ENCODE results near the gene GLA. TPM values are rescaled to one million over a fixed set of nuclear protein-coding genes. Genes with fewer than 3 reads are reported as not detected.

The GLA gene
- total RNA-seq, 1 donor from 2014 or later, result 48.3 TPM

GRCh38 chrX:101386542-101386885 lies 21.2 kb downstream of the GLA start:
- Mint-ChIP-seq H3K27ac (no peak overlapping the region), H3K27me3 (ENCODE audit: insufficient read depth, low read depth) (no peaks in the 10 kb centered on the region), H3K9me3 (no peaks in the 10 kb centered on the region), H3K4me1 (peaks cover 12% of the 10 kb centered on the region), H3K36me3 (no peaks in the 10 kb centered on the region), H3K4me3 (no peak overlapping the region)
- no peak overlapping the region for H3K4me2 ChIP-seq
- no peak overlapping the region for H3K9ac ChIP-seq
- H3F3A ChIP-seq (ENCODE audit: low read depth), result peaks cover 7% of the 10 kb centered on the region
- TF ChIP-seq EZH2phosphoT487 (IDR thresholded peaks at IDR 0.05) (no peak), EZH2 (IDR thresholded peaks at IDR 0.05) (no peak)
- TF ChIP-seq, protein P1, sequence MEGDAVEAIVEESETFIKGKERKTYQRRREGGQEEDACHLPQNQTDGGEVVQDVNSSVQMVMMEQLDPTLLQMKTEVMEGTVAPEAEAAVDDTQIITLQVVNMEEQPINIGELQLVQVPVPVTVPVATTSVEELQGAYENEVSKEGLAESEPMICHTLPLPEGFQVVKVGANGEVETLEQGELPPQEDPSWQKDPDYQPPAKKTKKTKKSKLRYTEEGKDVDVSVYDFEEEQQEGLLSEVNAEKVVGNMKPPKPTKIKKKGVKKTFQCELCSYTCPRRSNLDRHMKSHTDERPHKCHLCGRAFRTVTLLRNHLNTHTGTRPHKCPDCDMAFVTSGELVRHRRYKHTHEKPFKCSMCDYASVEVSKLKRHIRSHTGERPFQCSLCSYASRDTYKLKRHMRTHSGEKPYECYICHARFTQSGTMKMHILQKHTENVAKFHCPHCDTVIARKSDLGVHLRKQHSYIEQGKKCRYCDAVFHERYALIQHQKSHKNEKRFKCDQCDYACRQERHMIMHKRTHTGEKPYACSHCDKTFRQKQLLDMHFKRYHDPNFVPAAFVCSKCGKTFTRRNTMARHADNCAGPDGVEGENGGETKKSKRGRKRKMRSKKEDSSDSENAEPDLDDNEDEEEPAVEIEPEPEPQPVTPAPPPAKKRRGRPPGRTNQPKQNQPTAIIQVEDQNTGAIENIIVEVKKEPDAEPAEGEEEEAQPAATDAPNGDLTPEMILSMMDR (IDR thresholded peaks at IDR 0.05), result no peak
- DNase-seq (ENCODE audit: low spot score), result no peak
- H4K20me1 ChIP-seq (ENCODE audit: low read depth), result no peaks in the 10 kb centered on the region
- no peak overlapping the region for H3K27ac ChIP-seq
- H3K4me1 ChIP-seq, result no peaks in the 10 kb centered on the region
- peaks cover 7% of the 10 kb centered on the region for H3K79me2 ChIP-seq (ENCODE audit: low read depth)
- no peak overlapping the region for H3K4me3 ChIP-seq
- no peaks in the 10 kb centered on the region for H3K27me3 ChIP-seq
- H2AFZ ChIP-seq (replicated peaks), result no peak overlapping the region
- no peaks in the 10 kb centered on the region for H3K36me3 ChIP-seq
- H3K9me3 ChIP-seq (ENCODE audit: low read depth), result no peaks in the 10 kb centered on the region

GRCh38 chrX:101385795-101386541 lies 21.8 kb downstream of the GLA start, which contains the start of gene BTK:
BTK (minus strand) TSS chrX:101386191; CDS start chrX:101375284, 10,907 bp downstream.
- Histone ChIP-seq H2AFZ (replicated peaks) (no peak within 1 kb of the TSS), H3F3A (ENCODE audit: low read depth) (peaks cover 1% of the 10 kb centered on the region), H3K4me3 (no peak within 1 kb of the TSS), H4K20me1 (ENCODE audit: low read depth) (no peaks in the 10 kb centered on the region), H3K4me2 (no peak within 1 kb of the TSS), H3K27ac (no peak within 1 kb of the TSS), H3K36me3 (no peaks in the 10 kb centered on the region), H3K79me2 (ENCODE audit: low read depth) (peaks cover 2% of the 10 kb centered on the region), H3K27me3 (no peaks in the 10 kb centered on the region), H3K4me1 (no peaks in the 10 kb centered on the region), H3K9ac (no peak within 1 kb of the TSS), H3K9me3 (ENCODE audit: low read depth) (no peaks in the 10 kb centered on the region)
- H3K27ac Mint-ChIP-seq, result no peak within 1 kb of the TSS
- DNase-seq (ENCODE audit: low spot score), result no peak
- no peaks in the 10 kb centered on the region for H3K36me3 Mint-ChIP-seq
- no peaks in the 10 kb centered on the region for H3K9me3 Mint-ChIP-seq
- TF ChIP-seq EZH2phosphoT487 (IDR thresholded peaks at IDR 0.05) (no peak), EZH2 (IDR thresholded peaks at IDR 0.05) (no peak)
- TF ChIP-seq, protein P1 (IDR thresholded peaks at IDR 0.05), result no peak
- peaks cover 12% of the 10 kb centered on the region for H3K4me1 Mint-ChIP-seq
- no peak within 1 kb of the TSS for H3K4me3 Mint-ChIP-seq
- H3K27me3 Mint-ChIP-seq (ENCODE audit: insufficient read depth, low read depth), result no peaks in the 10 kb centered on the region

DNA sequence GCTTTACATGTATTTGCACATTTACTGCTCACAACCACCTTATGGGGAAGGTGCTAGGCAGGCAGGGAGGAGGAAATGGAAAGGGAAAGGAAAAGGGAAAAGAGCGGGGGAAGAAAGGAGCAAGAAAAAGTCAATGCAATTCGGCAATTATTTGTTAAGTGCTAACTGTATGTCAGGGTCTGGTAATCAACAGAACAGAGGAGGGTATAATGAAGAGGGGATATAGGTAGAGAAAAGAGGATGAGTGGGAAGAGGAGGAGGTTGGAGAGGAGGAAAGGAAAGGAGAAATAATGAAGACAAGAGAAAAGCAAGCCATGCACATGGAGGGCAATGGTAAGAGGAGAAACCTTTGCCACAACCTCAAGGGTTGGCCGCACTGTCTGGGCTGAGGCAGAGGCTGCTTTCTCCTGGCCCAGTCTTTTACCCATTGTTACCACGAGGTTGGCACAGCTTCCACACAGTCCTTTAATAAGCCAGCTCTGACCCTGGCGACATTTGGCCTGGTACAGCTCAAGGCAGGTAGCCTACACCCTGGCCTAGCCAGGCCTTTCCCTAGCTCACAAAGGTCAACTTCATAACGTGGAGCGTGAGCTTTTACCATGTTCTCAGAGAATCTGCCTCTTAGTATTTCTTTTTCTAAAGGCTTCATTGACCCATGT lies 22.6 kb downstream of the GLA start:
- no peak overlapping the region for H3K9ac ChIP-seq
- no peaks in the 10 kb centered on the region for H3K9me3 Mint-ChIP-seq
- H3K4me1 Mint-ChIP-seq, result peaks cover 12% of the 10 kb centered on the region
- no peaks in the 10 kb centered on the region for H3K36me3 ChIP-seq
- H3K4me3 Mint-ChIP-seq, result no peak overlapping the region
- H4K20me1 ChIP-seq (ENCODE audit: low read depth), result no peaks in the 10 kb centered on the region
- H3K27me3 Mint-ChIP-seq (ENCODE audit: insufficient read depth, low read depth), result no peaks in the 10 kb centered on the region
- no peaks in the 10 kb centered on the region for H3K79me2 ChIP-seq (ENCODE audit: low read depth)
- no peak overlapping the region for H3K27ac Mint-ChIP-seq
- H3K36me3 Mint-ChIP-seq, result no peaks in the 10 kb centered on the region
- no peaks in the 10 kb centered on the region for H3K9me3 ChIP-seq (ENCODE audit: low read depth)
- H3K4me1 ChIP-seq, result no peaks in the 10 kb centered on the region
- TF ChIP-seq, protein P1 (IDR thresholded peaks at IDR 0.05), result no peak
- TF ChIP-seq EZH2phosphoT487 (IDR thresholded peaks at IDR 0.05) (no peak), EZH2 (IDR thresholded peaks at IDR 0.05) (no peak)
- H3K4me2 ChIP-seq, result no peak overlapping the region
- no peak overlapping the region for H3K4me3 ChIP-seq
- H3K27ac ChIP-seq, result no peak overlapping the region
- H3F3A ChIP-seq (ENCODE audit: low read depth), result no peaks in the 10 kb centered on the region
- no peak for DNase-seq (ENCODE audit: low spot score)
- no peaks in the 10 kb centered on the region for H3K27me3 ChIP-seq
- H2AFZ ChIP-seq (replicated peaks), result no peak overlapping the region
